Gastroesophageal sphincter (tissue), 3 donors: ENCODE data around the gene MGAT5B.

Experiments
- CTCF ChIP-seq, 4 experiments: fragments of 200-600 bp in 2 of 4; fragments of 450-650 bp in 2 of 4; sonication (generic) in 1 of 4; IDR thresholded peaks; one replicate each; pipeline ENCODE4 v1.5.1; 2017 to 2019; ENCODE audit warnings: antibody characterized with exemption in 4 of 4, mild to moderate bottlenecking in 2 of 4, moderate library complexity in 2 of 4
- EP300 ChIP-seq: sonication (generic); formaldehyde crosslinking; IDR thresholded peaks from one replicate; pipeline ENCODE4 v1.6.1; 2017; ENCODE audit warnings: antibody characterized with exemption, mild to moderate bottlenecking
- POLR2A ChIP-seq, 2 donors: fragments of 450-650 bp; IDR thresholded peaks; one replicate each; pipeline ENCODE4 v1.6.1; 2017; ENCODE audit warnings: antibody characterized with exemption in 2 of 2, mild to moderate bottlenecking in 2 of 2, moderate library complexity in 1 of 2
- POLR2AphosphoS5 ChIP-seq: sonication (generic); formaldehyde crosslinking; IDR thresholded peaks from one replicate; pipeline ENCODE4 v1.6.1; 2017; ENCODE audit warnings: antibody characterized with exemption

GRCh38 chr17:76953946-76954345, 85.7 kb downstream of the MGAT5B start:
- TF ChIP-seq CTCF (IDR thresholded peaks at IDR 0.05), result no peak
- no peak for TF ChIP-seq POLR2AphosphoS5
- TF ChIP-seq POLR2A (IDR thresholded peaks at IDR 0.05), result no peak
- no peak for TF ChIP-seq EP300
